Stimulated activated CD4-positive, alpha-beta T cell treated with anti-CD3 and anti-CD28 coated beads, Interleukin-1b, Interleukin-23, amount 100 ng/mL, for 4 hours (primary cell): ENCODE measurements around the gene PYCARD.

Experiments
- DNase-seq, 2 donors: peaks; one replicate each; pipeline ENCODE4 v3.0.0-alpha.2; 2020; ENCODE audit warnings: low read depth in 2 of 2

PYCARD gene

GRCh38 chr16:31157136-31157535 lies 45.4 kb downstream of the PYCARD start:
- no peak for DNase-seq
